HepG2 (cell line): ENCODE data around the gene SMYD5. TPM values are rescaled to one million over a fixed set of nuclear protein-coding genes. Genes with fewer than 3 reads are reported as not detected.
A peak's percentile ranks its signal among the peaks of the same experiment; 100 is the strongest.

ENCODE experiments used
- ATAC-seq: fragments of 200-7000 bp; cut with Tn5 transposase; 3 replicates; pipeline ENCODE4 v1.9.1; 2020; ENCODE audit warnings: mild to moderate bottlenecking, moderate library complexity
- BruUV-seq: library from RNA; stranded (reverse); fragments of 400-500 nt; replicated peaks from 2 replicates; lab custom pipeline; 2021; lab: Mats Ljungman, UMichigan
- CTCF ChIA-PET: fragments of 300-600 bp; formaldehyde crosslinking; extraction: SDS; loops from one replicate; lab custom pipeline; 2021; ENCODE audit warnings: low total read pairs, inconsistent platforms, low intra/inter-chr PET ratio; lab: Yijun Ruan, JAX
- POLR2A ChIA-PET: fragments of 350-600 bp; sonication (Branson Sonifier 250); formaldehyde crosslinking; loops from one replicate; lab custom pipeline; 2020; ENCODE audit warnings: antibody characterized with exemption, inconsistent platforms; lab: Yijun Ruan, JAX
- DNase-seq: peaks from one replicate; pipeline ENCODE4 v3.0.0-alpha.2; 2015; ENCODE audit warnings: low spot score
- FAIRE-seq: peaks from 3 replicates; lab custom pipeline; 2011; peaks lifted over from hg19 to GRCh38; lab: Jason Lieb, UNC
- H2AFZ ChIP-seq: one replicate; pipeline ENCODE4 v1.6.1; 2011; ENCODE audit warnings: low read length, inconsistent platforms
- H3K27ac ChIP-seq: fragments of 300-600 bp; 3 replicates; pipeline ENCODE4 v1.8.0; 2011; ENCODE audit warnings: mixed run types, mild to moderate bottlenecking, mixed read lengths, low read length, inconsistent platforms; ENCODE audit not compliant: insufficient read depth; ENCODE audit errors: extremely low read length
- H3K27me3 ChIP-seq, 2 experiments: fragments of 200-600 bp in 1 of 2; 2 replicates in 1 of 2; 3 replicates in 1 of 2; pipeline versions ENCODE4 v1.6.0 to v1.8.0; 2011; ENCODE audit warnings: low read length in 2 of 2, mild to moderate bottlenecking in 2 of 2, moderate library complexity in 2 of 2, inconsistent platforms in 1 of 2; ENCODE audit not compliant: insufficient read depth in 2 of 2, control insufficient read depth in 1 of 2
- H3K36me3 ChIP-seq, 2 experiments: fragments of 200-600 bp in 1 of 2; replicated peaks in 1 of 2; 2 replicates in 1 of 2; 3 replicates in 1 of 2; pipeline versions ENCODE4 v1.5.1 to v1.8.0; 2011; ENCODE audit warnings: low read length in 2 of 2, inconsistent platforms in 1 of 2; ENCODE audit not compliant: insufficient read depth in 2 of 2, control insufficient read depth in 1 of 2
- H3K4me1 ChIP-seq: 2 replicates; pipeline ENCODE4 v1.5.1; 2012; ENCODE audit warnings: low read length, inconsistent platforms; ENCODE audit not compliant: insufficient read depth
- H3K4me2 ChIP-seq: 2 replicates; pipeline ENCODE4 v1.6.0; 2011; ENCODE audit warnings: low read depth, low read length, inconsistent platforms
- H3K4me3 ChIP-seq, 3 experiments: fragments of 200-600 bp in 1 of 3; sonication (generic), shearing (Covaris generic) in 1 of 3; replicated peaks in 1 of 3; 2 replicates each; pipeline ENCODE4 v1.5.1; 2011 to 2016; ENCODE audit warnings: low read length in 3 of 3, inconsistent platforms in 2 of 3, low read depth in 2 of 3, mild to moderate bottlenecking in 2 of 3, control low read depth in 1 of 3, mixed read lengths in 1 of 3; ENCODE audit not compliant: insufficient read depth in 1 of 3
- H3K79me2 ChIP-seq: one replicate; pipeline ENCODE4 v1.6.1; 2011; ENCODE audit warnings: low read length, inconsistent platforms; ENCODE audit not compliant: insufficient read depth
- H3K9ac ChIP-seq: 2 replicates; pipeline ENCODE4 v1.6.0; 2011; ENCODE audit warnings: mild to moderate bottlenecking, low read depth, low read length, inconsistent platforms; ENCODE audit not compliant: insufficient read depth
- H3K9me3 ChIP-seq: 2 replicates; pipeline ENCODE4 v1.5.1; 2012; ENCODE audit warnings: mild to moderate bottlenecking, low read length
- H4K20me1 ChIP-seq: 2 replicates; pipeline ENCODE4 v1.6.0; 2011; ENCODE audit warnings: inconsistent platforms, mild to moderate bottlenecking, low read length, moderate library complexity; ENCODE audit not compliant: insufficient read depth
- GATAD2A ChIP-seq: IDR thresholded peaks from 2 replicates; pipeline ENCODE4 v1.6.1; 2016
- HNRNPLL ChIP-seq: fragments of 200-400 bp; formaldehyde crosslinking; IDR thresholded peaks from 2 replicates; pipeline ENCODE4 v1.6.1; 2017; ENCODE audit warnings: mild to moderate bottlenecking, low read depth, low read length; ENCODE audit not compliant: poor library complexity, severe bottlenecking
- REST ChIP-seq, 2 experiments: IDR thresholded peaks; 2 replicates each; pipeline ENCODE4 v1.6.1; 2011 to 2012; ENCODE audit warnings: low read length in 2 of 2, borderline replicate concordance in 1 of 2, low read depth in 1 of 2, mild to moderate bottlenecking in 1 of 2, moderate library complexity in 1 of 2
- ZBTB34 ChIP-seq: sonication (generic); formaldehyde crosslinking; IDR thresholded peaks from 2 replicates; pipeline ENCODE4 v1.8.0; 2022; ENCODE audit warnings: mild to moderate bottlenecking, missing genetic modification reagents
- ZBTB43 ChIP-seq: sonication (generic); formaldehyde crosslinking; conservative IDR thresholded peaks from 2 replicates; pipeline ENCODE4 v1.4.0; 2020; ENCODE audit warnings: missing genetic modification reagents
- ZNF12 ChIP-seq: sonication (generic); formaldehyde crosslinking; IDR thresholded peaks from 2 replicates; pipeline ENCODE4 v1.5.0; 2020; ENCODE audit warnings: missing genetic modification reagents
- ZNF607 ChIP-seq: sonication (generic); formaldehyde crosslinking; IDR thresholded peaks from 2 replicates; pipeline ENCODE4 v1.5.1; 2020; ENCODE audit warnings: missing genetic modification reagents, mild to moderate bottlenecking, borderline replicate concordance
- ZNF800 ChIP-seq: sonication (generic); formaldehyde crosslinking; IDR thresholded peaks from 2 replicates; pipeline ENCODE4 v1.4.0; 2020; ENCODE audit warnings: missing genetic modification reagents
- ZXDC ChIP-seq: sonication (generic); formaldehyde crosslinking; IDR thresholded peaks from 2 replicates; pipeline ENCODE4 v1.5.0; 2020; ENCODE audit warnings: mild to moderate bottlenecking, missing genetic modification reagents
- WGBS: methylation state at CpG from one replicate; pipeline ENCODE4 v1.1.6; 2017; ENCODE audit warnings: low lambda C conversion rate; 5-methylcytosine and 5-hydroxymethylcytosine counted together
- in situ Hi-C: cut with HindIII; loops from 2 replicates; pipeline ENCODE4 v1.10.0; 2017; ENCODE audit warnings: low pct_unique_long_range_greater_than_20kb; ENCODE audit not compliant: extremely low pct_ligation_motif_present
- intact Hi-C: fragments of 100-400 bp; cut with micrococcal nuclease; formaldehyde crosslinking; loops from one replicate; pipeline ENCODE4 v1.10.0; 2022; ENCODE audit not compliant: unreplicated experiment
- polyA plus RNA-seq, 8 experiments: library from polyadenylated mRNA; depleted of rRNA in 3 of 8; stranded (reverse) in 7 of 8; unstranded in 1 of 8; fragments of >200 nt; fragmentation: Illumina TruSeq in 4 of 8; extraction: Trizol in 4 of 8; gene quantifications; 2 replicates each; pipeline versions ENCODE4 v1.2.1 to v1.2.3, GENCODE V29; 2011 to 2016; ENCODE audit warnings: low read depth in 4 of 8, missing spikeins in 1 of 8, mixed read lengths in 1 of 8; ENCODE audit not compliant: insufficient read depth in 1 of 8
- total RNA-seq, 5 experiments: library from RNA; depleted of rRNA; stranded (reverse); fragments of >200 nt; fragmentation: Illumina TruSeq; extraction: Trizol; gene quantifications; 2 replicates each; pipeline ENCODE4 v1.2.3, GENCODE V29; 2016; ENCODE audit warnings: low read depth in 1 of 5

Gene SMYD5
- total and polyA plus RNA-seq, 2 of the 13 experiments (the other 11 are each of a cell fraction or from before 2014, with no cell fraction given), result 55.8 to 70.4 TPM

- intact Hi-C loops, result loop anchor here (1.0 to 5.0 kb wide), 5 partner anchors 35 to 261 kb away; no protein-coding TSS in a partner anchor
- in situ Hi-C loops, result loop anchor here (5.0 kb wide), 2 partner anchors 35 to 285 kb away; partner anchors contain the start of gene SMYD5
- ChIA-PET CTCF (interaction anchor here (0.7 to 4.0 kb wide), 11 partner anchors 14 to 290 kb away, joined by 3 to 74 read pairs (median 8); partner anchors contain the start of genes SMYD5 and SPR), POLR2A (interaction anchor here (1.3 to 2.6 kb wide), 10 partner anchors 10 to 285 kb away, joined by 5 to 43 read pairs (median 7); partner anchors contain the start of genes CCT7, PRADC1, SFXN5 and SMYD5)
- Histone ChIP-seq H3K9ac (peak overlapping the region; percentile 2; the same call in 1 of the 2 replicates), H3K4me2 (peak overlapping the region; percentile 86), H3K27ac (no peak overlapping the region), H3K79me2 (no peaks in the 10 kb centered on the region), H3K4me1 (peaks cover 48% of the 10 kb centered on the region), H2AFZ (no peak overlapping the region), H4K20me1 (no peaks in the 10 kb centered on the region), H3K36me3 (no peaks in the 10 kb centered on the region), H3K27me3 (peaks cover 4 to 57% of the 10 kb centered on the region in 2 experiments; a peak in 4 of 5 replicates), H3K4me3 (peak overlapping the region in 1 of 3 experiments; percentile 77; a peak in 3 of 6 replicates), H3K9me3 (no peaks in the 10 kb centered on the region)
- FAIRE-seq (no peak), DNase-seq (no peak), ATAC-seq (peak; percentile 15)
- no TSS peak for BruUV-seq
- 22% methylated on average over 12 of the region's 12 CpGs for WGBS
- TF ChIP-seq GATAD2A (CRISPR knock-in tag), result no peak
- TF ChIP-seq ZNF12 (CRISPR knock-in tag), result 0 out of 2 replicates have a peak, but pooled peaks have one; percentile 0
- TF ChIP-seq ZBTB34, result 0 out of 2 replicates have a peak, but pooled peaks have one; percentile 17
- TF ChIP-seq REST (IDR thresholded peaks at IDR 0.05; ENCODE audit: borderline replicate concordance in 1 of 2, low read depth in 1 of 2, low read length in 2 of 2), result no peak
- peak; percentile 27; the same call in 1 of the 2 replicates for TF ChIP-seq ZNF800 (CRISPR knock-in tag)
- TF ChIP-seq ZXDC (CRISPR knock-in tag), result no peak
- no peak for TF ChIP-seq ZBTB43 (CRISPR knock-in tag)
- TF ChIP-seq ZNF607 (CRISPR knock-in tag), result no peak
- TF ChIP-seq HNRNPLL, result peak; percentile 9
Observed at GRCh38 chr2:73177645-73178255, 36.3 kb upstream of the SMYD5 start.
